ENCODE measurements around the gene PTX4. TPM values are rescaled to one million over a fixed set of nuclear protein-coding genes. Genes with fewer than 3 reads are reported as not detected.

Gene PTX4, protein sequence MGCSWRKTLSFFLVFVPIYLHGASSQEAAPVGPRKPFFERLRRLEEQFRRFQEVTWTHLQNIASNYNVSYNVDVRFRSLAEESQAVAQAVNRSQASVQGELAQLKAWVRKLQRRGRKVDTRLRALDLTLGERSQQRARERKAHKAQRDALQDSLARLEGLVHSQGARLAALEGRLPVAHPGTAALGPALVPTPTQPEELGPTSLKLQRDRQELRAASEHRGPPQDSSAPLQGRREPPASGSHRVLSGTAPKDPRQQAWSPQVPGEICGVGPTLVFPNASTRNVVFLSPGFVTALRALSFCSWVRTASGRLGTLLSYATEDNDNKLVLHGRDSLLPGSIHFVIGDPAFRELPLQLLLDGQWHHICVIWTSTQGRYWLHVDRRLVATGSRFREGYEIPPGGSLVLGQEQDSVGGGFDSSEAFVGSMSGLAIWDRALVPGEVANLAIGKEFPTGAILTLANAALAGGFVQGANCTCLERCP
- total RNA-seq: 0.18 TPM

GRCh38 chr16:1488619-1489018 lies at the start of gene PTX4:
PTX4 (minus strand) TSS chr16:1488944; CDS start chr16:1488909, 35 bp downstream.

DNA sequence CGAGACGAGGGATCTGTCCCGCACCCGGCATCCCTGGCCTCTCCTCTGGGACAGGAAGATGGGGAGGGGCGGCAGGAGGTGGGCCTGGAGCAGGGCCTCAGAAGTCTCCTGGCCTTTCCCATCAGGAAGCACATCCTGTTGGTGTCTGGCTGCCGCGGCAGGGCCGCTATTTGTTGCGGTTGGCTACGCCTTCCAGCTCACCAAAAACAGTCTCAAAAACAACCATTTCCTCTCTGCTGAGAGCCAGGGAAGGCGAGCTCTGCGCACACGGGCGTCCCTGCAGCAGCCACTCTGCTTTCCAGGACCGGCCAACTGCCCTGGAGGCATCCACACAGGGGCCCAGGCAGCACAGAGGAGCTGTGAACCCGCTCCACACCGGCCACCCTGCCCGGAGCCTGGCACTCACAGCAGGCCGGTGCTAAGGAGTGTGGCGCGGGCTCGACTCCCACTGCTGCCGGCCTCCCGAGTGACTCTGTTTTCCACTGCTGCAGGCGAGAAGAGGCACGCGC lies 44.8 kb upstream of the PTX4 start, which contains the start of gene TMEM204:
Gene TMEM204, plus strand, starts transcription at position 224 of the 509 bp plus-strand sequence. CDS start 610 bp downstream, outside the sequence.

GRCh38 chr16:1492923-1493745 lies 4.4 kb upstream of the PTX4 start, which contains the start of gene TELO2:
TELO2 (plus strand) TSS chr16:1493360; CDS start chr16:1494282, 922 bp downstream.

GRCh38 chr16:1474796-1475551 lies 13.8 kb downstream of the PTX4 start, which contains the start of gene CLCN7:
CLCN7 (minus strand) TSS chr16:1475028; CDS start chr16:1474974, 54 bp downstream.

GRCh38 chr16:1443980-1444729 lies 44.6 kb downstream of the PTX4 start, which contains the start of gene CCDC154:
CCDC154 (minus strand) TSS chr16:1444556; CDS start chr16:1444322, 234 bp downstream.

Other genes with a start within 250 kb of the PTX4 start
- 0.99 TPM for gene TPSAB1, start 248.2 kb downstream of the PTX4 start, total RNA-seq
- not detected for gene TPSD1, start 232.9 kb downstream of the PTX4 start, total RNA-seq
- gene UBE2I, start 179.3 kb downstream of the PTX4 start, total RNA-seq: 72.6 TPM
- 12.2 TPM for gene BAIAP3, start 155.3 kb downstream of the PTX4 start, total RNA-seq
- gene TSR3, start 137.1 kb downstream of the PTX4 start, total RNA-seq: 50.7 TPM
- 50.2 TPM for gene GNPTG, start 137.0 kb downstream of the PTX4 start, total RNA-seq
- 43.6 TPM for gene UNKL, start 74.2 kb downstream of the PTX4 start, total RNA-seq
- 12.5 TPM for gene UQCC4, start 68.2 kb downstream of the PTX4 start, total RNA-seq
- not detected for gene PERCC1, start 57.9 kb downstream of the PTX4 start, total RNA-seq
- 2.2 TPM for gene CCDC154, start 44.4 kb downstream of the PTX4 start, total RNA-seq
- gene CLCN7, start 13.9 kb downstream of the PTX4 start, total RNA-seq: 107 TPM
- 48.3 TPM for gene TELO2, start 4.4 kb upstream of the PTX4 start, total RNA-seq
- 27.7 TPM for gene TMEM204, start 44.7 kb upstream of the PTX4 start, total RNA-seq
- 68.0 TPM for gene IFT140, start 123.1 kb upstream of the PTX4 start, total RNA-seq
- 17.2 TPM for gene CRAMP1, start 123.4 kb upstream of the PTX4 start, total RNA-seq
- gene JPT2, start 189.3 kb upstream of the PTX4 start, total RNA-seq: 44.8 TPM
- gene MAPK8IP3, start 217.3 kb upstream of the PTX4 start, total RNA-seq: 65.9 TPM